HG02938 (cell line): Measurements from ENCODE around the gene GAMT.
"Not testable (repeated sequence)": the region's sequence is repeated elsewhere in the genome, so short reads cannot be mapped to it uniquely, and the experiment has no call there.

Source experiments
- ATAC-seq: cut with Tn5 transposase; IDR thresholded peaks from one replicate; pipeline ENCODE4 v1.9.1; 2021; ENCODE audit warnings: mild to moderate bottlenecking, moderate library complexity; ENCODE audit not compliant: unreplicated experiment

Gene GAMT

GRCh38 chr19:1401138-1401888 is at the start of gene GAMT:
GAMT (minus strand) TSS chr19:1401542; CDS start chr19:1401476, 66 bp downstream.
- no peak for ATAC-seq

- no peak for ATAC-seq
Measured at GRCh38 chr19:1449467-1450442, 48.4 kb upstream of the GAMT start, which contains the start of gene APC2. APC2 (plus strand) TSS chr19:1450121; CDS start chr19:1453002, 2,881 bp downstream.

DNA sequence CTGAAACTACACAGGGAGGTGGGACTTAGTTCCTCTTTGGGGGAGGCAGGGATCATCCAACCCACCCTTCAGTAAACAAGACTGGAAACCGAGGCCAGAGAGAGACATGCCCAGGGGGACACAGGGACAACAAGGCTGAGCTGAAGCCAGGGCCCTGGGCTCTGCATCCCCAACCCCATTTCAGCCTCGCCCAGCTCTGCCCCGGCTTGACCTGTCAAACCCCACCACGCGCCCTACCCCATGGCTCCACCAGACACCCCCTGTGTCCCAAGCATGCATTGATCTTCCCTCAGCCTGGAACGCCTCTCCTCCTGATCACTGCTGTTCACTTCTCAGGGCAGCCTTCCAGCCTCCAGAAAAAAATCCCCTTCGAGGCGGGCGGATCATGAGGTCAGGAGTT is 46.6 kb upstream of the GAMT start:
- no peak for ATAC-seq

- no peak for ATAC-seq
Measured at GRCh38 chr19:1447504-1447903, 46.2 kb upstream of the GAMT start.

GRCh38 chr19:1446713-1447481 is 45.6 kb upstream of the GAMT start:
- no peak for ATAC-seq

GRCh38 chr19:1445932-1446712 is 44.8 kb upstream of the GAMT start:
- no peak for ATAC-seq

DNA sequence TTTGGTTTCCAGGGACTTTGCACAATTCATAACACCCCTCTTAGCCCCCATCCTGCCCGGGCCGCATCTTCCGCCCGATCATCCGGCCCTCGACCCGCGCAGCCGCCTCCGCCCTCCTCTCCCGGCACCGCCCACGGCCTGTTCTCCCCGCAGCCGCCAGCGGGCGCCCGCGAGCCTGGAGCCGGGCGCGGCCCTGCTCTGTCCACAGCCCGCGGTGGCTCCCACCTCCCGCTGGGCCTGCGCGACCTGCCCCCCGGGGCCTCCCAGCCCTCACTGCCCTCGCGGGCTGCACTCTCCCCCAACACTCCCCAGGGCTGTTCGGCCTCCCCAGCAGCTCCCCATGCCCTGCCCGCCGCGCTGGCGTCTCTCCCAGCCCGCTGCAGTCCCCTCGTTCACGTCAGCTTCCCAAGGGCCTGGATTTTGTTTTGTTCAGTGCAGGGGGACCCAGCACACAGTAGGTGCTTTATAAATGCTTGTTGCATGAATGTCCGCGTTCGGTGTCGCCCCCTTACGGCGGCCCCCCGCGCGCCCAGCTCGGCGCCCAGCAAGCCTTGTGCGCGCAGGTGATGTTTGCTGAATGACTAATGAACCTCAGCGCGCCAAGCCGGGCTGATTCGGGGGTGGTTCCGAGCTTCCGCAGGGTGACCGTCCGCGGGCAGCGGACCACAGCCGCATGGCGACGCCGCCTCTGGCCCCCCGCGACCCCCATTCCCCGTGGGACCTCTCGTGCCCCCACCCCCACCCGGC is 44.0 kb upstream of the GAMT start:
- no peak for ATAC-seq

DNA sequence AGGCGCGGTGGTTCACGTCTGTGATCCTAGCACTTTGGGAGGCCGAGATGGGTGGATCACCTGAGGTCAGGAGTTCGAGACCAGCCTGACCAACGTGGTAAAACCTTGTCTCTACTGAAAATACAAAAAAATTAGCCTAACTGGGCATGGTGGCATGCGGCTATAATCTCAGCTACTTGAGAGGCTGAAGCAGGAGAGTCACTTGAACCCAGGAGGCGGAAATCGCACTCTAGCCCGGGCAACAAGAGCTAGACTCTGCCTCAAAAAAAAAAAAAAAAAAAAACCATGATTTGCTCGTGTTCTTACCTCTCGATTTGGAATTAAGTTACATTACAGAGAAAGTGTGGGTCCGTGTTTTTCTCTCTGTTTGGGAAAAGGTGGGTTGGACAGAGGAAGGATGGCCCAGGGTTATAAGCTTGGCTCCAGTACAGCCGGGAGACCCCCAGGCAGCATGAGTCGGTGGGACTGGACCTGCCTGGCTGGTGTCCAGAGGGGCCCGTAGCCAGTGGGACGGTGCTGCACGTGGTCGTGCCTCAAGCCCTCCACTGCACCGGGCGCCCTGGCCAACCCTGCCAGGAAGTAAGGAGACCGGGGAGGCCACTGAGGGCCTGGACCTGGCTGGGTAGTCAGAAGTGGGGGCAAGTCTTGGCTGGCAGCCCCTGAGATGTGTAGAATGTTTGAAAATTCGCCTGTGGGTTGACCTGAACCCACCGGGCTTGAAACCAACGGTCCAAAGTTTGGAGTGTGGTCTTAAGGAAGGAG is 40.5 kb upstream of the GAMT start:
- no peak for ATAC-seq

GRCh38 chr19:1441022-1441426 is 39.7 kb upstream of the GAMT start:
- no peak for ATAC-seq

DNA sequence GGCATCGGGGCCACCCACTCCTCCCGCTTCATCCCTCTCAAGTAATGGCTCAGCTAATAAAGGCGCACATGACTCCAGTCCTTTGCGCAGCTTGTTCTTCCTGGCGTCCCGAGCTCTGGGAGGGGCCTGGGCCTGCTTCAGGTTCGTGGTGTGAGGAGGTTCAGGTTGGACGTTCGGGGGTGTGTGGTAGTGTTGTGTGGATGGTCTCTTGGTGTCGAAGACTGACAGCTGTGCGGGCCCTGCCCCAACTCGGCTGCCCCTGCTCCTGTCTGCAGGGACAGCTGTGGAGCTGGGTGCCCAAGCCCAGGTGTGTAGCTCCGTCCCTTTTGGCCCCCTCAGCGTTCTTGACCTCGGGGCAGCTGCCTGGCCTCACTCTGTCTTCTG is 39.1 kb upstream of the GAMT start:
- ATAC-seq: no peak

GRCh38 chr19:1439525-1440417 is 38.4 kb upstream of the GAMT start:
- not testable (repeated sequence) for ATAC-seq

GRCh38 chr19:1438933-1439354 is 37.6 kb upstream of the GAMT start:
- no peak for ATAC-seq

DNA sequence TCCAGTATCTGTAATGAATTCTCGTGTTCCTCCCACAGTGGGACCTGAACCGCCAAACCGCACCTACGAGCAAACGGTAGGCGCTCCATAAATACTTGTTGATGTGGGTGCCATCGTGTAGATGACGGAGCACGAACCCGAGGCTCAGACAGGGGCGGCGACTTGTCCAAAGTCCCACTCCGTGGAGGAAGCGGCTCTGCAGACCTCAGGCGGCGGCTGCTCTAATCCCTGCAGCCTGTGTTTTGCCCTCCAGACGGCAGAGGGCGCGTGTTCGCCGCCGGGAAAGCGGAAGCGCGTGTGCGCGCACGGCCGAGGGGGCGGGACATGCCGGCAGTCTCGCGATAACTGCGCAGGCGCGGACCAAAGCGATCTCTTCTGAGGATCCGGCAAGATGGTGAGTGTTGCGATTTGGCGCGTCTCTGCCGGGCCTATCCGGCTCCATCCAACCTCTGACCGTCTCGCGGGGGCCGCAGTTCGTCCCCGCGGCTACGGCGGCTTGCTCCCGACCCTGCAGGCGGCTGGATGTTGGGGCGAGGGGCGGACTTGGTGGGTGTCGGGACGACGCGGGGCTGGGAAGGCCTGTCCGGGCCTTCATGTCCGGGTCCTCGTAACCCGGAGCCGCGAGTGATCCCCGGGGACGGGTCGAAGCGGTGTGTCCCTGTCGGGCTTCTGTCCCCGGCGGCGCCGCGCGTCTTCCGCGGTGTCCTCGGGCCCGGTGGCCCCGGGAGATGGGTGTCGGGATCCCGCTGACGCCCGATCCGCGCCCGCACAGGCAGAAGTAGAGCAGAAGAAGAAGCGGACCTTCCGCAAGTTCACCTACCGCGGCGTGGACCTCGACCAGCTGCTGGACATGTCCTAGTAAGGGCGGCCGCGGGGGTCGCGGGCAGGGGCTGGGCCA is 36.9 kb upstream of the GAMT start, which contains the start of gene RPS15:
TSS of gene RPS15 (plus strand) at position 362 of the 898 bp plus-strand sequence. CDS start at position 392, 30 bp downstream.
- ATAC-seq: peak; percentile 70

DNA sequence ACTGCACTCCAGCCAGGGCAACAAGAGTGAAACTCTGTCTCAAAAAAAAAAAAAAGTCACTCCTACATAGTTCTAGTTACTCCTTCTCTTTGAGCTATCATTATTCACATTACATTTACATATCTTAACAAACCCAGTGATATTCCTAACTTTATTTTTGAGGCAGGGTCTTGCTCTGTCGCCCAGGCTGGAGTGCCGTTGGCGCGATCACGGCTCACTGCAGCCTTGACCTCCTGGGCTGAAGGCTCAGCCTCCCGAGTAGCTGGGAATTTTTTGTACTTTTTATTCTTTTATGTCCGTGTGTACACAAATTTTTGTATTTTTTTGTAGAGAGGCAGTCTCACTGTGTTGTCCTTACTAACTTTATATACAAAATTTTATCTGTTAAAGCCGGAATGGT is 36.3 kb upstream of the GAMT start:
- no peak for ATAC-seq

GRCh38 chr19:1435378-1435989 is 34.1 kb upstream of the GAMT start:
- no peak for ATAC-seq

DNA sequence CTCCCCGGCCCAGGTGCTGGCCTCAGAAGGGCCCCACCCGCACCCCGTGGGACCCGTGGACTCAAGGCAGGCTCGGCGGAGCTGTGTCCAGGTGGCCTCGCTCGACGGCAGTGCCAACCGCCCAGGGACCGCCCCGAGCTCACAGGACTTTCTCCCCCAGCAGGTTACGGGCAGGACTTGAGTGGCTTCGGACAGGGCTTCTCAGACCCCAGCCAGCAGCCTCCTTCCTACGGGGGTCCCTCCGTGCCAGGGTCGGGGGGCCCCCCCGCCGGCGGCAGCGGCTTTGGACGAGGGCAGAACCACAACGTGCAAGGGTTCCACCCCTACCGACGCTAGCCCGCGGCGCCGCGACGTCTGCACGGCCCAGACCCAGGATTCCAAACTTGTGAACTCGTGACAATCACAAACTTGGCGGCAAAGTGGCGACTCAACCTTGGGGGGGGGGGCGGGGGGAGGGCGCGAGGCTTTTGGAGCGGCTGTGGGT is 33.3 kb upstream of the GAMT start:
- no peak for ATAC-seq
